ENCODE measurements around the gene PRR13. TPM values are rescaled to one million over a fixed set of nuclear protein-coding genes. Genes with fewer than 3 reads are reported as not detected.

The PRR13 gene
- total and polyA plus RNA-seq, 9 of the 15 experiments (the other 6 are each of a cell fraction or from before 2014, with no cell fraction given) = 117 to 835 (median 285) TPM

DNA sequence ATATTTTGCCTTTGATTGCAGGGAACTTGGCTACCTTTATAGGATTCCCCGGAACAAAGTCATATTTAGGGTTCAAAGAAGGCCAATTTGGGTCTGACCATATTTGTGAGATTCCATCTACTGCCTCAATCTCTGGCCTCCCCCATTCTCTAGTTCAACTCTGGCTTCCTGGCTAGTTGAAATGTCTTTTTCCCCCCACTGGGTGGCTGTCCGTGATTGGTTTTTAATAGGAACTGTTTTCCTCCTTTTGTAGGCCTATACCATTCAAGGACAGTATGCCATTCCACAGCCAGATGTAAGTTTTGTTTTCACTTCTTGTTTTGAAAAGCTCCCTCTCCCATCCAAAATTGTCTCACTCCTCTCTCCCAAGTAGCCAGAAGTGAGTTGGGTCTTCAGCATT, 24.1 kb downstream of the PRR13 start:
- H3K27me3 ChIP-seq (ENCODE audit: control insufficient read depth in 2 of 2, insufficient read depth in 2 of 2, low read length in 2 of 2) = no peaks in the 10 kb centered on the region
- H3K9me3 ChIP-seq (replicated peaks; ENCODE audit: control insufficient read depth, insufficient read depth, low read depth, low read length) = no peaks in the 10 kb centered on the region
- H3K4me1 ChIP-seq (replicated peaks in 1 of 2; ENCODE audit: control insufficient read depth in 2 of 2, insufficient read depth in 2 of 2, low read length in 2 of 2) = peaks cover 0 to 3% of the 10 kb centered on the region in 2 experiments; a peak in 1 of 5 replicates
- DNase-seq (ENCODE audit: extremely low read depth in 1 of 4, low spot score in 3 of 4) (no peak), ATAC-seq (no peak), FAIRE-seq (no peak)
- H3K4me2 ChIP-seq (ENCODE audit: insufficient read depth, low read length) = no peak overlapping the region
- no peak overlapping the region for H3K27ac ChIP-seq (ENCODE audit: extremely low read depth, low read depth, low read length)
- peaks cover 21% of the 10 kb centered on the region for H4K20me1 ChIP-seq (replicated peaks; ENCODE audit: control insufficient read depth, insufficient read depth, low read length)
- no peaks in the 10 kb centered on the region for H3K9me1 ChIP-seq (ENCODE audit: control insufficient read depth, insufficient read depth, low read length)
- in situ Hi-C loops (cut with MboI) = no loop called here
- WGBS (ENCODE audit: insufficient coverage, low coverage, missing lambda C conversion rate) = 78% methylated on average over 2 of the region's 2 CpGs
- H3K79me2 ChIP-seq (ENCODE audit: control insufficient read depth, insufficient read depth, low read length) = peaks cover 80% of the 10 kb centered on the region
- H2AFZ ChIP-seq (ENCODE audit: low read depth, low read length) = no peak overlapping the region
- peaks cover 100% of the 10 kb centered on the region for H3K36me3 ChIP-seq (ENCODE audit: control insufficient read depth, insufficient read depth, low read length)
- intact Hi-C loops (cut with micrococcal nuclease) = no loop called here
- H3K9ac ChIP-seq (ENCODE audit: insufficient read depth in 1 of 2, low read depth in 2 of 2, low read length in 2 of 2) = no peak overlapping the region
- TF ChIP-seq BHLHE40 (IDR thresholded peaks at IDR 0.05; ENCODE audit: low read length) (no peak), MAZ (CRISPR knock-in tag; conservative IDR thresholded peaks at IDR 0.05 in 1 of 2, IDR thresholded peaks at IDR 0.05 in 1 of 2) (no peak), ESRRB (CRISPR knock-in tag; IDR thresholded peaks at IDR 0.05; ENCODE audit: borderline replicate concordance) (no peak), LEF1 (IDR thresholded peaks at IDR 0.05) (no peak), KLF16 (IDR thresholded peaks at IDR 0.05) (no peak), ATF4 (CRISPR knock-in tag; IDR thresholded peaks at IDR 0.05) (no peak), ZNF274 (IDR thresholded peaks at IDR 0.05; ENCODE audit: borderline replicate concordance, low read depth, low read length) (no peak), POU5F1 (IDR thresholded peaks at IDR 0.05; ENCODE audit: borderline replicate concordance, low read depth, low read length, partially characterized antibody) (no peak), NUFIP1 (IDR thresholded peaks at IDR 0.05; ENCODE audit: partially characterized antibody) (no peak), MTA3 (IDR thresholded peaks at IDR 0.05; ENCODE audit: borderline replicate concordance) (no peak)
- TF ChIP-seq, protein P1, sequence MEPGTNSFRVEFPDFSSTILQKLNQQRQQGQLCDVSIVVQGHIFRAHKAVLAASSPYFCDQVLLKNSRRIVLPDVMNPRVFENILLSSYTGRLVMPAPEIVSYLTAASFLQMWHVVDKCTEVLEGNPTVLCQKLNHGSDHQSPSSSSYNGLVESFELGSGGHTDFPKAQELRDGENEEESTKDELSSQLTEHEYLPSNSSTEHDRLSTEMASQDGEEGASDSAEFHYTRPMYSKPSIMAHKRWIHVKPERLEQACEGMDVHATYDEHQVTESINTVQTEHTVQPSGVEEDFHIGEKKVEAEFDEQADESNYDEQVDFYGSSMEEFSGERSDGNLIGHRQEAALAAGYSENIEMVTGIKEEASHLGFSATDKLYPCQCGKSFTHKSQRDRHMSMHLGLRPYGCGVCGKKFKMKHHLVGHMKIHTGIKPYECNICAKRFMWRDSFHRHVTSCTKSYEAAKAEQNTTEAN (CRISPR knock-in tag; IDR thresholded peaks at IDR 0.05) = no peak
- TSS peak; percentile 2 for BruUV-seq (replicated peaks)
- CTCF ChIA-PET (ENCODE audit: low intra/inter-chr PET ratio) = interaction anchor here (1.1 kb wide), 1 partner anchor 43 kb away, joined by 3 read pairs; no protein-coding TSS in a partner anchor
- H3K4me3 ChIP-seq = no peak overlapping the region
- POLR2A ChIA-PET = interaction anchor here (1.3 to 8.8 kb wide), 4 partner anchors 9 to 35 kb away, joined by 3 to 87 read pairs (median 16); partner anchors contain the start of gene TARBP2

Measured in K562 (cell line).